Activated CD4-positive, alpha-beta T cell treated with anti-CD3 and anti-CD28 coated beads for 24 hours (primary cell): ENCODE results near the gene ORMDL2.
A peak's percentile ranks its signal among the peaks of the same experiment; 100 is the strongest.

Experiments
- DNase-seq, 2 donors: peaks; one replicate each; pipeline ENCODE4 v3.0.0-alpha.2; 2020; ENCODE audit warnings: low read depth in 2 of 2

ORMDL2 gene, protein sequence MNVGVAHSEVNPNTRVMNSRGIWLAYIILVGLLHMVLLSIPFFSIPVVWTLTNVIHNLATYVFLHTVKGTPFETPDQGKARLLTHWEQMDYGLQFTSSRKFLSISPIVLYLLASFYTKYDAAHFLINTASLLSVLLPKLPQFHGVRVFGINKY

DNA sequence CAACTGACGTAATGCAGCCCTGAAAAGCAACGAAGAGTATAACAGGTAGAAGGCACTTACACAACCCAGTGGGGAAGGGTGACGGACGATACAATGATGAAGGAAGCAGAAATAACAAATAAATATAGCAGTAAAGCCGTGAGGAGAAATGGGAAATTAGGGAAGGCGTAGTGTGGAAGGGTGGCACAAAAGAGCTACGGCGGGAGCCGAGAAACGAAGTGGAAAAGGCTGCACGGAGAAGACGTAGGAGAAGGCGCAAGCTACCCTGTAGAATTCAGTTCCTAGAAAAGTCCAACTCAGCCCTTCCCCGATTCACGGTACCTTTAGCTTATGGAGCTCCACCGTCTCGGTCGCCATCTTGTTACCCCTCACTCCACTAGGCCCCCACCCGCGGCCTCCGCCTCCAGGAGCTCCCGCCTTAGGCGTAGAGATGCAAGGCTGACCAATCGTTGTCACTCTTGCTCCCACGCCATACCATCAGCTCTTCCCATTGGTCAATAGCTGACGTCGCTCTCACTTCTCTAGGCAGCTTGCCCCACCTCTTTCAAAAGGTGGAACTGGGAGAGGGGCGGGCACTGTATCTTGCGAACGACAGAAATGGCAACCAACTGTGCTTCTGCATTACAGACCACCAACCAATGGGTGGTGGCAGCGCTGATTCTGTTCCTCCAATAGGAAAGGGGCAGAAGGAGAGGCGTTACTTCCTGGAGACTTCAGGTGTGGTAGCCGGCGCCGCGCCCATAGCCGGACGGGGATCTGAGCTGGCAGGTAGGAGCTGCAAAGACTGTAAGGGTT is at the start of gene ORMDL2, which contains the start of gene SARNP:
Gene ORMDL2, plus strand, starts transcription at position 697 of the 795 bp plus-strand sequence. CDS start 959 bp downstream, outside the sequence.
Gene SARNP, minus strand, starts transcription at position 380 of the 795 bp plus-strand sequence. Its CDS starts 23 bp downstream, at position 357.
- DNase-seq, result peak; percentile 86 to 89

DNA sequence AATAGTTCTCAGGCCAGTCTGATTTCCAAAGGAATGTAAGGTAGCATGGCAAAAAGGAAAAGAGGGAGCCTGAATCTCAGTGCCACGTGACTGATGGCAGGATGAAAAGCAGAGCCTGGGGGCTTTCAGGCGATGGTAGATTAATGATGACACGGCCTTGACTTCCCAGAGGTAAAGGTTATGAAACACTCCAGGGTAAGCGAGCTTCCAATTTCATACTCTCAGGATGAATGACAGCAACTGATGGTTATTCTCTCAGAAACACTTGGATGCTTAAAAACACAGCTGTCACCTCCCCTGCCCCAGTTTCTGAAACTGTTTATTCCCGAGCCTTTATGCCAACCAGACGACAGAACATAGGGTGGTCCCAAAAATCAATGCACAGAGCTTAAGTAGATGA is 46.1 kb upstream of the ORMDL2 start:
- no peak for DNase-seq

DNA sequence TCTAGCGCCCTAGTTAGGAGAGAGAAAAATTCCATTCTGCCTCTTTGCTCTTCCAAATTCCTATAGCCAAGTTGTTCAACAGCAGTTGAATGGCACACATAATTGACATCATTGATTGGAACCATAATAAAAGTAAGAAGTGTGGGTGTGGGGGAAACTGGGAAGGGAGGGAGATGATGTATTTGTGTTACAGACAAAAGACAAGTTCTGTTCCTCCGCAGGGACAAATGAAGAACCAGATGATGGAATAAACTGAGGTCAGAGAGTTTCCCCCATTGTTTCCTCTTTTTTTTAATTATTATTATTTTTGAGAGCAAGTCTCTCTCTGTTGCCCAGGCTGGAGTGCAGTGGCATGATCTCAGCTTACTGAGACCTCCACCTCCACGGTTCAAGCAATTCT is 40.0 kb upstream of the ORMDL2 start:
- DNase-seq, result no peak

DNA sequence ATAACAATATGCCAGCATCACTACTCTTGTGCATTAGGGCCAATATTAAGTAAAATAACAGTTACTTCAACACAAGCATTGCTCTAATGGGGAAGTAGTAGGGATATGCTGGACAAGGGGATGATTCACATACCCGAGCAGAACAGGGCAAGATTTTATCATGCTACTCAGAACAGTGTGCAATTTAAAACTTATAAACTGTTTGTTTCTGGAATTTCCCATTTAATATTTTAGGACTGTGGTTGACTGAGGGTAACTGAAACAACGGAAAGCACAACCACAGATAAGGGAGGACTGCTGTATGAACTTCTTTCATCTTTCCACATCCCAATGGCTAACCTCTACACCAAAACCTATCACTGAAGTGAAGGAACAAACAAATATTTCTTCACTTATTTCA is 37.2 kb upstream of the ORMDL2 start:
- no peak for DNase-seq

DNA sequence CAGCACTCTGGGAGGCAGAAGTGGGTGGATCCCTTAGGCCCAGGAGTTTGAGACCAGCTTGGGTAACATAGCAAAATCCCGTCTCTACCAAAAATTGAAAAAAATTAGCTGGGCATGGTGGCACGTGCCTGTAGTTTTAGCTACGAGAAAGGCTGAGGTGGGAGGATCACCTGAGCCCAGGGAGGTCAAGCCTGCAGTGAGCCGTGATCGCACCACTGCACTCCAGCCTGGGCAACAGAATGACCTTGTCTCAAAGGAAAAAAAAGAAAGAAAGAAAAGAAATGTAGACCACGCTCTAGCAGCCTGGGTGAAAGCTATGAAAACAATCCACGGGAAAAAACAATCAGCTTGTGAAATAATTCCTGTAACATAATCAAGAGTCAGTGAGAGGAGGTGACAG is 29.3 kb upstream of the ORMDL2 start:
- no peak for DNase-seq

DNA sequence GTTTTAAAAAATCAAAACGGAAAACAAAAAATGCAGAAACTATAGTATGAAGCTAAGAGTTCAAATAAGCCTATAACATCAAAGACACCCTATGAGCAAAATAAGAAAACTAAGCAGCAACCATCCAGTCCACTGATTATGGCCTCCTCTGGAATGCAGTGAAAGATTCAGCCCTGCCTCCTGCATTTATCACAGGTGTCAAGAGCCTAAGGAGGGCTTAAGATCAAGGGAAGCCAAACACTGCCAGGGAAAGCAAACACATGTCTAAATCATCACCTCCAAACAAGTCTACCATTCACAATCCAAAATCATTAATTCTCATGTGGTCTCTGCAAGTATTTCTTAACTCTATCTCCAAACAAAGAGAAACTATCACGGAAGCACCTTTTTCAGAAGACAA is 28.7 kb upstream of the ORMDL2 start:
- no peak for DNase-seq

DNA sequence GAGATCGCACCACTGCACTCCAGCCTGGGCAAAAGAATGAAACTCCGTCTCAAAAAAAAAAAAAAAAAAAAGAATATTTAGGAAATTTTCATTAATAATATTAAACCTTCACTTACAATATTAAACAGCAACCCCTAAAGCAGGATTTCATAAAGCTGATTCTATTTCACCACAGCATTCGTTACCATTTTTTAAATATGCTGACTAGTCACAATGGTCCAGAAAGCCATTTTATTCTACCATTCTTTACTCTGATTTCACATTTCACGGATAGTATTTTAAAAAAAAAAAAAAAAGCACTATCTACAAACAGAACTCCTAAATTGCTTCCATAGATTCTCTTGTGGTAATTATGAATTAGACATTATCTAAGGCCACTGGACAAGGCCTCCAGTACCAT is 27.9 kb upstream of the ORMDL2 start:
- DNase-seq, result no peak

DNA sequence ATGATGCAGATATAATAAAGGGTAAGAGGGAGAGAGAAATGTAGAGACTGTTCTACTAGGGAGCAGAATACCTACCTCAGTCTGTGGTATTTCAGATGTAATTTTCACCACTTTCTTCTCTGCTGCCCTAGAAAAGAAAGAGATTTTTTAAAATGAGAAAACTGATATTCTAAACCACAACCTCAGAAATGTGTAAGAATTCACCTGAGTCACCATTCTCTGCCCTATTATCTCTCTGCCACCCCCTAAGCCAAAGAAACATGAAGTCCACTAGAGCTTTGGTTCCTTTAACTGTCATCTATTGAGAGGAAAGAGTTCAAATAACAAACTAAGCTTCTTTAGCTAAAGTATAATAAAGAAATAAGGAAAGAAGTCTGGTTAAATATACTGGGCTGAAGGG is 21.9 kb upstream of the ORMDL2 start:
- no peak for DNase-seq

DNA sequence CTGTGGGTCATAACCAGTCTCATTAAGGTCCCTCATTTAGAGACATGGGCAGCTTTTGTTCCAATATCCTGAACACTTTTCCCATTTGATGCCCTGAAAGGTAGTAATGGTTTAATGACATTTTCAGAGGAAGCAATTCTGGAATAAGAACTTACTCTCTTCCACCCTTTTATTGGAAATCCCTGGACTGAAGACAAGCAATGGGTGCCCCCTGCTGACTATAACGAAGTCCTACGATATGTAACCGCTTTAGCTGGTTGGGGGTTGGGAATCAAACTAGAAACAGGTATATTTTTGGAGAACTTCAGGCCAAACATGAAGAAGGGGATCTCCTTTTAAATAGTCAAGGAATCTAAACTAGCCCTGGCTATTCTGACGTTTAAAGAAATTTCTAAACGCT is 20.8 kb upstream of the ORMDL2 start:
- no peak for DNase-seq

DNA sequence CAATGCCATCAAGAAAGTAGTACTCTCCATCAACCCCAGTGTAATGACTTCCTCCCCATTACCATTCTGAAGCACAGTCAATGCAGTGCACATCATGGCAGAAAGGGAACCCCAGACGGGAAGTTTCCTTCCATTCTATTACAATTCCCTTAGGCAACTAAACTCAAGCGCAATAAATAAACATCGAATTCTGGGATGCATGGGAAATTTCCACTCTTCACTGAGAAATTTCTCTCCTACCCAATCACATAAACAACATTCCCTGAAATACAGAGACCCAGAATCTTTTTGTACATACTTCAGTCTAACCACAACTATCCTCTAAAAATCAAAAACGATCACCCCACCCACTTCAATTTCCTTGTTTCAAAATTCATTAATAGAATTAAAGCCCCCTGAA is 20.3 kb upstream of the ORMDL2 start:
- no peak for DNase-seq

DNA sequence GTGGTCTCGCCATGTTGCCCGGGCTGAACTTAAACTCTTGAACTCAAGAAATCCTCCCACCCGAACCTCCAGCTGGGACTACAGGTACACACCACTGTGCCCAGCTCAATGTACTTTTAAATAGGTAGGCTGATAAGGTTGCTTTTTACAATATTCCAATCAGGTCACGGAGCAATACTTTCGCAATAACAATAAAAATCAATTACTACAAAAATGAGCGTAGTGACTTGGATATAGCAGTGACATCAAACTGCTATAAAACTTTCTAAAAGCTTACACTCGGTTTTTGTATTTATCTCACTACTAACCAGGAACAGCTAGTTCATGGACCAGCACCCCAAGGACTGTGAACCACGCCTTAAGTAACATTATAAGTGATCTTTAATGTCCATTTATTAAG is 10.9 kb upstream of the ORMDL2 start:
- no peak for DNase-seq

DNA sequence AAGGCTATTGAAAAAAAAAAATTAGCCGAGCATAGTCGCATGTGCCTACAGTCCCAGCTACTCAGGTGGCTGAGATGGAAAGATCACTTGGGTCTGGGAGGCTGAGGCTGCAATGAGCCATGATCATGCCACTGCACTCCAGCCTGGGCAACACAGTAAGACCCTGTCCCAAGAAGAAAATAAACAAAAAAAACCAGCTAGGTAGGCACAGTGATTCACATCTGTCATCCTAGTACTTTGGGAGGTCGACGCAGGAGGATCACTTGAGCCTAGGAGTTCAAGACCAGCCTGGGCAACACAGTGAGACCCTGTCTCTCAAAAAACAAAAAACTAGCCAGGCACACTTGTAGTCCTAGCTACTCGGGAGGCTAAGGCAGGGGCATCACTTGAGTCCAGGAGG is 8.6 kb upstream of the ORMDL2 start:
- DNase-seq, result no peak

DNA sequence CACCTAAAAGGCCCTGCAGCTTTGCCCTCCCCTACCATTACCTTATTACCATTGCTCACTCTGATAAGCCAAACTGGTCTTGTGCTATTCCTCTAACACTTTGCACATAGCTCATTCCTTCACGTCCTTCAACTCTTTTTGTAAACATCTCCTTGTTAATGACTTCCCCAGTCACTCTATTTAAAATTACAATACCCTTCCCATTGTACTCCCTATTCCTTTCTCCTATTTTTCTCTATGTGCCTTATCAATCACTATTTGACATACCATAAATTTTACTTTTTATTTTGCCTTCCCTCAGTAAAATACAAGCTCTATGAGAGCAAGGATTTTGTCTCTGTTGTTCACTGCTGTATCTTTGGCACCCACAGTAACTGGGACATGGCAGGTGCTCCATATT is 5.8 kb upstream of the ORMDL2 start:
- no peak for DNase-seq

DNA sequence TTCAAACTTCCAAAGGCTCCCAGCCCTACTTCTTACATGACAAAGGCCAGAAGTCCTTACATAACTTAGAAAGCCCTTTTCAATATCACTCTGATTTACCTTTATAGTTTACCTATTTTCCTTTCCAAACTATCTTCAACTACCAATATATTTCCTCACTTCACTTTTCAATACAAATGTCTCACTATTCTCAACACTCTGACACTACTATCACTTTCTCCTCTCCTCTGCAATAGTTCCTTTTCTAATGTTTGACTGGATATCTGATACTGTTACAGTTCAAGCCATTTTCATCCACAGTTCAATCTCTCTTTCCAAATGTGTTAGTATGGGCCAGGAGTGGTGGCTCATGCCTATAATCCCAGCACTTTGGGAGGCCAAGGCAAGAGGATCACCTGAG is 3.6 kb upstream of the ORMDL2 start:
- DNase-seq, result no peak

DNA sequence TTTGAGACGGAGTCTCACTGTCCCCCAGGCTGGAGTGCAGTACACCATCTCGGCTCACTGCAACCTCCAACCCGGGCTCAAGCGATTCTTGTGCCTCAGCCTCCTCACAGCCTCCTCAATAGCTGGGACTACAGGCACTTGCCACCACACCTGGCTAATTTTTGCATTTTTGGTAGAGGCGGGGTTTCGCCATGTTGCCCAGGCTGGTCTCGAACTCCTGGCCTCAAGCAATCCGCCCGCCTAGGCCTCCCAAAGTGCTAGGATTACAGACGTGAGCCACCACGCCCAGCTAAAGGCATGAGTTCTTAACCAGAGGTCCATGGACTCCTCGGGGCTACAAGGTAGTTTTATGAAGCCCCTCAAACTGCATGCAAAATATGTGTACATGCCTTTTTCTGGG is 2.4 kb upstream of the ORMDL2 start:
- no peak for DNase-seq

DNA sequence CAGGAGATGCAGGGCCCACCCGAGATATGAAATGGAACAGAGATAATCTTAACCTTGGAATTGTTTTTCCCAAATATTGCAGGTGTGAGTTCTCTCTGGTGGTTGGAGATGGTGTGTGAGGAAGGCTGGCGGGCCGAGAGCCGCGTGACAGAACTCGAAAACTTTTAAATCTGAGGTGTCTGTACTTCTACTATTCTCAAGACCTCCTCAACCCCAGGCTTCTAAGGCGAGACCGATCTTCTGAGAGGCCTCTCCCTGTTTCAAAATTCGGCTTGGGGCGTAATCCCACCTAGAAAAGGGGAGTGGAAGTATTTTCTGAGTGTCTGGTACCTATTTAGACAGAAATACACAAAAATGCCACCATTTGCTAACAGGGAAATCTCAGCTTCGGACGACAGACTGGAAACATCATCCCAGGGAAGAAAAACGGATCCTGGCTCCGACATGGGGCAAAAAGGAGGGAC is 928 bp upstream of the ORMDL2 start:
- DNase-seq, result no peak

DNA sequence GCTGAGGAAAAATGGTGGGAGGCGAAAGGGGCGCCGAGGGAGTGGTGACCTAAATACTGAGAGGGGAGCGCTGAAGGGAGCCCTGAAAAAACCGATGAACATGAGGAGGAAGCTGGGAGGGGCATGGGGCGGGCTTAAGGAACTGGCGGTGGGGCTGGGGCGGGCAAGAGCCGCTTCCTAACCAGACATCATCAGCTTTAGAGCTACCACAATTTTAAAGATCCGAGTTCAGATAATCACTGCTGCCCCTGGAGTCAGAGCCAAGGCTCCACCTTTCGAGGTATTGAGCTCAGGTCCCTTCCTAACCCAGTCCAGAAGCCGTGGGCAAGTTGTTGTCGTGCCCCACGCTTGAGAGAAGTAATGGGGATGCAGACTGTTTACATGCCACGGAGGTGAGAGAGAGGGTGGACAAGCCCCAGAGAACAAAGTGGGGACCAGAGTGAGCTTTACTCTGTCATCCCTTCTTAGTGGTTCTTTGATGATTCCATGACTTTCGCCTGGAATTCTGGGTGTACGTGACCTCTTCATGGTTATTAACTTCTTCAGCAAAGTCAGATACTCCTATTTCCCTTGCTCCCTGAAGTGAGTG is 393 bp downstream of the ORMDL2 start:
- DNase-seq, result no peak

DNA sequence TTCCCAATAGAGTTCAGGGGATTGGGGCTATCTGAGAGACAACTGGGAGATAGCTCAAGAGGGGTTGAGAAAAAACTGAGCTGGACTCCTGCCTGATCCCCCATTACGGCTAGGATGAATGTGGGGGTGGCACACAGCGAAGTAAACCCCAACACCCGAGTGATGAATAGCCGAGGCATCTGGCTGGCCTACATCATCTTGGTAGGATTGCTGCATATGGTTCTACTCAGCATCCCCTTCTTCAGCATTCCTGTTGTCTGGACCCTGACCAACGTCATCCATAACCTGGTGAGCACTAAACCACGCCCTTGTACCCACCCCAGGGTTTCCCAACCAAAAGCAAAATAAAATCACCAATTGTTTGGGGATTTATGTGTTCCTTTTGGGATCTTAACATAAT is 1.0 kb downstream of the ORMDL2 start:
- DNase-seq, result no peak

DNA sequence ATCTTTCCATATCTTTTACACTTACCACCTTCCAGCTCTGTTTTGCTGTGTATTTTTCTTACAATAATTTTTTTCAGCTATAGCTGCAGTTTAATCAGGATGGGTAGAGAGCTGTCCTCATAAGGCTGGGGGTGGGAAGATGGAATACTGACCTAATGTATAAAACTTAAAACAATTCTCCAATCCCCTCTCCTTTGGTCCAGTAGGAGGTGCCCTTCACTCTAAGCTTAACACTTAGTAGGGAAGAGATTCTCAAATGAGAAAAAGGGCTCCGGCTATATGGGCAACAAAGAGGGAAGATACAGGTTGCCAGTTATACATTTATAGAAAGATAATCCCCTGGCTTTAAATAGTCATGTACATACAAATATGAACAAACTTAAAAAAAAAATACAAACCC is 2.8 kb downstream of the ORMDL2 start:
- no peak for DNase-seq

DNA sequence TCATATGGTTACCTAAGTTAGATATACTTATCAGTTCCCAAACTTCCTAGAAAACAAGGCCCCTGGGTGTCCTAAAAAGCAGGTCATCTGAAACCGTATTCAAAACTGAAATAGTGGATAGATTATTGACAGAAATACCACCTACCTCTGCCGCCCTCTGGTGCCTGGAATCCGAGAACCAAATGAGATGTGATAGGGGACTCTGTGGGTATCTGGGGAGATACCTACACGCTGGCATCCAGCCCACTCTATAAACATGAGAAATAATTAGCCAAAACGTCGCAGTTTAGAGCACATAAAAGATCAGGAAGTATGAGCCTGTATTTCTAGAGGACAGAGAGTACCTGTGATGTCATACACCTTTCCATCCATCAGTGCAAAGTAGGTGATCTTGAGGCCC is 4.4 kb downstream of the ORMDL2 start:
- DNase-seq, result no peak

DNA sequence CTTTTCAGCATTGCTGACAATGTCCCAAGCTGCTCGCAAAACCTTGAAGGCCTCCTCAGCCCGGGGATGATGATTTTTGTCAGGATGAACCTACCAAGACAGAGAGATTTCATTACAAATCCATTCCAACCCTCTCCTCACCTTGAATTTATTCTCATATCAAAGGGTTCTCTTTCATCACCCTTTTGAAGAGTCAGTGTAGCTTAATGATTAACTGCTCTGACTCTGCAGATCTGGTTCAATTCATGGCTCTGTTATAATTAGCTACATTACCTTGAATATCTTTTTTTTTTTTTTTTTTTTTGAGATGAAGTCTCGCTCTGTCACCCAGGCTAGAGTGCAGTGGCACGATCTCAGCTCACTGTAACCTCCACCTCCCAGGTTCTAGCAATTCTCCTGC is 5.6 kb downstream of the ORMDL2 start:
- DNase-seq, result no peak

DNA sequence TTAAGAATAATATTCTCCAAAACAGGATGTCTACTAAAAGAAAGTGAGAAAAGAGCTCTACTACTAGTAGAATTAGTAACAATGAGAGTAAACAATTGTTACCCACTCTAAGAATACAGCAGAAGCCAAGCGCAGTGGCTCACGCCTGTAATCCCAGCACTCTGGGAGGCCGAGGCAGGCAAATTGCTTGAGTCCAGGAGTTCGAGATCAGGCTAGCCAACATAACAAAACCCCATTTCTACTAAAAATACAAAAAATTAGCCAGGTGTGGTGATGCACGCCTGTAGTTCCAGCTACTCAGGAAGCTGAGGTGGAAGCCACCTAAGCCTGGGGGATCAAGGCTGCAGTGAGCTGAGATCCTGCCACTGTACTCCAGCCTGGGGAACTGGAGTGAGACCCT is 6.9 kb downstream of the ORMDL2 start:
- DNase-seq, result no peak

DNA sequence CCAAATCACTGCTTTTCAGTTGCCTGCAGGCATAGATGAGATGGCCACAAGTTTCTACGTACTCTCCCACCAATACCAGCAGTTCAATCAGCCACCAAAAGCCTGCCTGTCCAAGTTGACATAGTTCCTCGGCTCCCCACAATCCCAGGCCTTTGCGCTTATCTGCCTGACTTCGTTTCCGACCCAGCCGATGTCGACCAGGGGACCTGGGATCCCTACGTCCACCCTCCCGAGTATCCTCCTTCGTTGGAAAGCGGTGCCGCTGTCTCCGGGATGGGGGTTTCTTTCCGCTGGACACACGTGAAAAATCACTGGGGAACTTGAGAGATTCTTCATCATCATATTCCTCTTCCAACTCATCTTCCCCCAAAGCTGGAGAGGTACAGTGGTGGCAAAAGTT is 10.0 kb downstream of the ORMDL2 start:
- DNase-seq, result no peak
